HG03558 (cell line): Measurements from ENCODE around the gene NPAS3.

Experiments
- ATAC-seq: cut with Tn5 transposase; IDR thresholded peaks from one replicate; pipeline ENCODE4 v1.9.1; 2021; ENCODE audit warnings: moderate number of reproducible peaks; ENCODE audit not compliant: unreplicated experiment; ENCODE audit errors: extremely low read depth

Gene NPAS3

DNA sequence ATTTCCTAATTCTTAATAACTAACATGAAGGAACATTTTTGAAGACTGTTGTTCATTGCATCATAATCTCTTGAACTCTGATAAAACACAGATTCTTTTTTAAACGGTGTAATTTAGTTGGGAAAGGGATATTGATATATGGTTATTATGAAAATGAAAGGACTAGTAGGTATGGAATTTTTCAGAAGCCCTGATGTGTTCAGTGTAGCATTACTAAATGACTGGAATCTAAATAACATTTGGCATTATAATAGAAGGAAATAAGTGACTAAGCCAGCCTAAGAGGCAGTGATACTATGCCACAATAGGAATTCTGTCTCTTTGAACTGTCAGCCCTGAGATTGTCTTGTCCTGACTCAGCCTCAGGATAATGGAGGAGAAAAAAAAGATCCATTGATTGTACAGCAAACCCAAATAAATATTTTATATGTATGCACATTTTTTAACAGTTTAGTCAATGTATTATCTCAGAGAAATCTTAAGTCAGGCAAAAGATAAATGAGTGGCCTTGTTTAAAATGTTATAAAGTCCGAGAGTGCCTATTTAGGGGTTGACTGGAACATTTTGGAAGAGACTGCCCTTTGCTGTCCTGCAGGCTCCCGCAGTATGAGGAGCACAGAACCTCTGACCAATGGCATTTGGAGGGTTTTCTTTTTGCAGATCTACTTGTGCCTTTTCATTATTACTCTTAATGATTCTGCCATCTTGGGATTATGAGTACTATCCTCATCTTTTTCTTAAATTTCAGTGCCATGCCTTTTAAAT is 741.0 kb downstream of the NPAS3 start:
- no peak for ATAC-seq

- no peak for ATAC-seq
Measured at GRCh38 chr14:33680873-33681272, 742.2 kb downstream of the NPAS3 start.

- ATAC-seq = no peak
Measured at GRCh38 chr14:33682760-33683159, 744.1 kb downstream of the NPAS3 start.

- ATAC-seq = no peak
Measured at GRCh38 chr14:33685026-33685425, 746.3 kb downstream of the NPAS3 start.

GRCh38 chr14:33685698-33686097 is 747.0 kb downstream of the NPAS3 start:
- ATAC-seq = no peak

GRCh38 chr14:33686218-33686617 is 747.5 kb downstream of the NPAS3 start:
- no peak for ATAC-seq

DNA sequence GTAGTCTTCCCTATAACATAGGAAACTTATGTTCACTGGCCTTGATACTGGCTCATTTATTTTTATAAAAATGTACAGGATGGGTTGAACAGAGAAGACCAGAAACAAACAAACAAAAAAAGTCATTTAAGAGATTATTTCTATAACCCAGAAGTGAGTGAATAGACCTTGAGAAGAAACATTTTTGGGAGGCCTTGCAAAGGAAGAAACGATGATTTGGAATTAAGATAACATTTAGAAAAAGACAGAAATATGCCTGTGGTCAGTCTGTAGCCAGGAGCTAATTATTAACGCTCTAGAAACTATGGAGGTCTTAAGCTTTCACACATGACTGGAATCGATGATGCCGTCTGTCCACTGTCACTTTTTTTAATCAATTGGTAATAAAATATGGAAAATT is 748.2 kb downstream of the NPAS3 start:
- ATAC-seq = no peak

DNA sequence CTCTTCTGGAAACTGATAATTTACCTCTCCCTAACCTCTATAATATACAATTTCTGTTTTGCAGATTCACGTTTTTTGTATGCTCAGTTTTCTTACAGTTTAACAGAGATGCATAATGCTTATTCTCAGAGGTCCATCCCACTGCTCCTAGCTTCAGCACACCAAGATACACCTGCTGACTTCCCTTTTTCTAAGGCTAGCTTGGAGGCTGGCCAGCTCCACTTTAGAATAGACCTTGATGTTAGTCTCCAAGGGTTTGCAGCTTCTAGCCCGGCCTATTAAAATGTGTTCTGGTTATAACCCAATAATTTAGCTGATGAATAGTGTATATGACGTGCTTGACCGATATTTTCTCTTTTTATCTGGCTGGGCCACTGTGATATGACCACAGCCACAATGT is 751.0 kb downstream of the NPAS3 start:
- no peak for ATAC-seq

- ATAC-seq = no peak
Measured at GRCh38 chr14:33691907-33692306, 753.2 kb downstream of the NPAS3 start.

DNA sequence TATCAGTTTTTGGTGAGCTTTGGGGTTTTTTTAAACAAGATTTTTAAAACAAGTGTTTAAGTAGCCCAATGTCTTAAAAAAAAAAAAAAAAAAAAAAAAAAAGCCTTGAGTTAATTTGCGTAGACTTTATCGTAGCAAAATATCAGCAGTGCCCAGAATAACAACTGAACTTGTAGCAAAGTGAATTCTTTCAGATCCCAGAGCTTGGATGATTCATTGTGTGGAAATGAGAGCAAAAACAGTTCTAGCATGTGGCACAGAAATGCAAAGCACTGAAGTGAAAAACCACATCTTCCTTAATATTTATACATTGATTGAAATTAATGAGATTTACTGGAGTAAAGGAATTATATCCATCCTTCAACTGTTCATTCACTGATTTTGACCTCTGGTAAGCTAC is 754.1 kb downstream of the NPAS3 start:
- no peak for ATAC-seq

DNA sequence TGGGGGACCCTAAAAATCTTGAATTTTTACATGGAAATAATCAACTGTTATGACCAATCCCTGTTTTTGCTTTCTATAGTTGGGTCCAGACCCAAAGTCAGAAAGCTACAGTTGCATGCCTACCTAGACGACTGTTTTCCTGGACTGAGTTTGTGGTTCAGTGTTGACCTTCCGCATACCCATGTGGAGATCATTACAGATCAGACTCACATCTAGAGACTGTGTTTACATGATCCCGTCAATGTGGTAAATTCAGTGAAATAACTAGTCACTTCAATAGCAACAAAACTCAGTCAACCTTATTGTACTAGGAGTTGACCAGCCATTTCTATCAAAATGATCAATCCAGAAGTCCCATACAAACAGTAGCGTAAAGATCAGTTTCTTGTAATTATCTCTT is 754.6 kb downstream of the NPAS3 start:
- ATAC-seq = no peak

DNA sequence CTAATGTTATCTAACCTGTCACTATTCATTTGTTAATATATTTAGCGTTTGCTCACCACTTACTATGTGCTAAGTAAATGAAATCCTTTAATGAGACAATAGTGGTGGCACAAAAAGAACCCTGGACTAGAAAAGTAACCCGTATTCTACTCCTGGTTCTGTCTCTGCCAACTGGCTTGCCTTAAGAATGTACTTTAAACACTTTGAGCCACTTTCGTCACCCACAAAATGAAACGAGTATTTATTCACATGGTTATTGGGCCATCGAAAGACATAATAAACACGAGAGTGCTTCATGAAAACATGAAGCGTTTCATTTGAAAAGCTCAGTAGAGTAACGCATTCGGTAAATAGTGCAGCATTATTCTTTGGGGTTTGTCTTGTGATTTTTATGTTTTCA is 757.5 kb downstream of the NPAS3 start:
- no peak for ATAC-seq

- no peak for ATAC-seq
Measured at GRCh38 chr14:33699300-33699983, 760.8 kb downstream of the NPAS3 start.

- no peak for ATAC-seq
Measured at GRCh38 chr14:33700052-33700451, 761.4 kb downstream of the NPAS3 start.

DNA sequence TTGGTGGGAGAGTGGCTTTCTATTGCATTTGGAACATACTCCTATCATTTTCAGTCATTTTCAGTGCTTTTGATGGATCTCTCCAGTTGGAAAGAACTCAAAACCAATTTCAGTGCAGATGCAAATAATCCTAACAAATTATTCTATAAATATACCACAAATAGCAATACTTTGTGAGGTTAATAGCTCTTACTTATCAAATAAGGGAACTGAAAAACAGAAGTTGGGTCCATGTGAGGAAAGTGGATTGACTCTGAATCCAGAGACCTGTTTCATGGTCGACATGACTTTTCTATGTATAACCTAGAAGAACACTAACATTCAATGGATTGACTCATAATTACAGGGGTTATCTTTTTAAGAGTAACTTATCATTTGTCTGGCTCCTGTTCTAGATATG is 763.6 kb downstream of the NPAS3 start:
- no peak for ATAC-seq

DNA sequence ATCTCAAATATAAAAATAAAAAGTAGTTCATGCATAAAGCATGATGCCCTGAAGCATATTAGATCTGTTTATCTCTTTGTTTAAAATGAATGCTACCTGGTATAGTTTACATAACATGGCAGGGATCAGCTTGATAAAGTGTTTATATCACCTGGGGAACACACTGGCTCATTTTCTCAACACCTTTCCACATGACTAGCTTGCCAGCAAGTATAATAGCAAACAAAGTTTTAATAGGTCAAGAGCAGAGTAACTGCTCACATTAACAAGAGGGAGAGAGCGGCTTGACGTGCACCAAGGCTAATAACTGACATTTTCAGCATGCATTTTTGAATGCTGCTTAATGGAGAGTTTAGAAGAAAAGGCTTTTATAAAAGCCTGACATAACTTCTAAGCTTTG is 765.8 kb downstream of the NPAS3 start:
- ATAC-seq = no peak

GRCh38 chr14:33705490-33705889 is 766.8 kb downstream of the NPAS3 start:
- no peak for ATAC-seq

GRCh38 chr14:33707716-33708115 is 769.0 kb downstream of the NPAS3 start:
- ATAC-seq = no peak

DNA sequence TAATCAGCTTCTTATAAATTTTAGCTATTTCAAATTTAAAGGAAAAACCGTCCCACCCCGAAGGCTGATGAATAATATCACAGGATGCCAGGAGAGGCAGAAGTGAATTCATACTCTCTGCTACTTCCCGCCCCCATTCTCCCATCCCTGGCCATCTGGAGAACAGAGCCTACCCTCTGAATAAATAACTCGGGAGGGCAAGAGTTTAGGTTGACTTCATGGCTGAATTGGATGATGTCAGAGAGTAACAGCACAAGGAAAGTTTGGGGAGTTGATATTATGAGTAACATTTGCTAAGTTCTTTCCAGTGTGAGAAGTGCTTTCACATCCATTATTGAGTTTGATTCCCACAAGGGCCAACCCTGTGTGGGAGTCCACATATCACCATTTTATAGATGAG is 770.6 kb downstream of the NPAS3 start:
- ATAC-seq = no peak

DNA sequence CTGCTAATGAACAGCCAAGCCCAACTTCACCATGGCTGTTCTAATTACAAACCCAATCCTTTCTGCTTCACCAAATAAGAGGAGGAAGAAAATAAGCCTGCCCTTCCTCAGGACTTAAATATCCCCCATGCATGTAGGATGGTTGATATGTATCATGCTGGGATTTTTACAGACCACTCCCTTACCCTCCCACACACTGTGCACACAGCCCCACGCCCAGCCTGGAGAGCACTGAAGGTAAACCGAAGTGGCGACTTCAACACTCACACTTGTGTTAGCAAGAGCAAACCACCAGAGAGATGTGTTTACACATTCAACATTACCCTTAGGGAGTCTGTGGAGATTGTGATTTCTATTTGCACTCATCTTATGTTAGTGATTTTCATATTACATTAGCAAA is 771.0 kb downstream of the NPAS3 start:
- ATAC-seq = no peak

DNA sequence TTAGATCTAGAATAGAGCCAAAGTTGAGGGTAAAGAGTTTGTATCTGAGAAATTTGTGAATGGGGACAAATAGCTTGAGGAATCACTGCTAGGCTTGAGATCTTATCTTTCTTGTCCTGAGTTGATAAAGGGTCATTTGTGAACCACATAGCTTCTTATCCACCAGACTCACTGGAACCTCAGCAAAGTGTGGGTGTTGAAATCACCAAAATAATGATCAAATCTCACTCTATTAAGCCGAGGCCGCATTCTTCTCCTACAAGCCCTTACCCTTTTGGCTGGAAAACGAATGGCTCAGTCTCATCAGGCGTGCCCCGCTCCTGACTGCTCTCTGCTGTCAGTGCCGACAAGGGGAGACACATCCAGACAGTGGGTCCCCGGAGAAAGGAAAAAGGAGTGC is 771.6 kb downstream of the NPAS3 start:
- no peak for ATAC-seq

- no peak for ATAC-seq
Measured at GRCh38 chr14:33711194-33711593, 772.5 kb downstream of the NPAS3 start.
